H1 (cell line): Measurements from ENCODE around the gene GNL3L. TPM values are rescaled to one million over a fixed set of nuclear protein-coding genes. Genes with fewer than 3 reads are reported as not detected.
A peak's percentile ranks its signal among the peaks of the same experiment; 100 is the strongest.

ENCODE experiments used
- CTCF ChIA-PET: fragments of 300-600 bp; sonication (Branson Sonifier 250); formaldehyde crosslinking; loops from one replicate; lab custom pipeline; 2021; ENCODE audit not compliant: partially characterized antibody; lab: Charles Lee
- POLR2A ChIA-PET: fragments of 300-600 bp; sonication (Branson Sonifier 250); formaldehyde crosslinking; loops from one replicate; lab custom pipeline; 2021; ENCODE audit warnings: inconsistent platforms; ENCODE audit not compliant: partially characterized antibody; lab: Charles Lee
- DNase-seq, 2 experiments: peaks; one replicate each; pipeline versions ENCODE4 v3.0.0 to v3.0.0-alpha.2; 2010 to 2022; ENCODE audit warnings: low spot score in 2 of 2, low read depth in 1 of 2, mixed read lengths in 1 of 2
- FAIRE-seq: peaks from 2 replicates; lab custom pipeline; 2011; peaks lifted over from hg19 to GRCh38; lab: Jason Lieb, UNC
- H2AFZ ChIP-seq: 2 replicates; pipeline ENCODE4 v1.8.1; 2012; ENCODE audit warnings: low read length, inconsistent platforms
- H2AK5ac ChIP-seq: 2 replicates; pipeline ENCODE4 v1.6.1; 2013; ENCODE audit warnings: low read depth, low read length
- H2BK120ac ChIP-seq: replicated peaks from 2 replicates; pipeline ENCODE3; 2013; ENCODE audit warnings: low read depth, low read length, inconsistent platforms
- H2BK12ac ChIP-seq: 2 replicates; pipeline ENCODE4 v1.6.1; 2013; ENCODE audit warnings: low read depth, low read length
- H2BK15ac ChIP-seq: 2 replicates; pipeline ENCODE4 v1.6.1; 2013; ENCODE audit warnings: low read length
- H2BK20ac ChIP-seq: 2 replicates; pipeline ENCODE4 v1.6.1; 2013; ENCODE audit warnings: low read length
- H2BK5ac ChIP-seq: 2 replicates; pipeline ENCODE4 v1.6.1; 2013; ENCODE audit warnings: low read depth, low read length
- H3K14ac ChIP-seq: 2 replicates; pipeline ENCODE4 v1.6.1; 2013; ENCODE audit warnings: inconsistent platforms; ENCODE audit not compliant: insufficient read length
- H3K18ac ChIP-seq: 2 replicates; pipeline ENCODE4 v1.6.1; 2013; ENCODE audit warnings: low read length; ENCODE audit errors: extremely low read depth
- H3K23ac ChIP-seq: 2 replicates; pipeline ENCODE4 v1.6.1; 2013; ENCODE audit warnings: inconsistent platforms; ENCODE audit not compliant: insufficient read length
- H3K23me2 ChIP-seq: 2 replicates; pipeline ENCODE4 v1.6.1; 2013; ENCODE audit warnings: low read depth, low read length
- H3K27ac ChIP-seq: 2 replicates; pipeline ENCODE4 v1.6.1; 2011; ENCODE audit warnings: low read depth, low read length, inconsistent platforms
- H3K27me3 ChIP-seq, 4 experiments: replicated peaks in 1 of 4; 1 replicate in 1 of 4; 2 replicates in 3 of 4; pipeline versions ENCODE4 v1.6.1 to v1.8.1; 2011 to 2013; ENCODE audit warnings: low read length in 3 of 4, mild to moderate bottlenecking in 3 of 4, inconsistent platforms in 2 of 4, mixed read lengths in 2 of 4, moderate library complexity in 1 of 4; ENCODE audit not compliant: control insufficient read depth in 3 of 4, insufficient read depth in 3 of 4; ENCODE audit errors: extremely low read depth in 1 of 4
- H3K36me3 ChIP-seq, 4 experiments: 2 replicates each; pipeline versions ENCODE4 v1.6.1 to v1.8.1; 2011 to 2013; ENCODE audit warnings: mild to moderate bottlenecking in 4 of 4, low read length in 3 of 4, moderate library complexity in 2 of 4, control low read depth in 1 of 4, inconsistent platforms in 1 of 4; ENCODE audit not compliant: insufficient read depth in 4 of 4, control insufficient read depth in 2 of 4
- H3K4ac ChIP-seq: replicated peaks from 2 replicates; pipeline ENCODE3; 2013; ENCODE audit warnings: low read length, low read depth, mixed read lengths, inconsistent platforms; ENCODE audit not compliant: insufficient read length
- H3K4me1 ChIP-seq, 4 experiments: replicated peaks in 1 of 4; 1 replicate in 1 of 4; 2 replicates in 3 of 4; pipeline versions ENCODE4 v1.6.1 to v1.8.1; 2011 to 2013; ENCODE audit warnings: low read length in 3 of 4, inconsistent platforms in 2 of 4, mixed read lengths in 1 of 4; ENCODE audit not compliant: insufficient read depth in 4 of 4, control insufficient read depth in 3 of 4
- H3K4me2 ChIP-seq, 2 experiments: 2 replicates each; pipeline versions ENCODE4 v1.6.1 to v1.8.1; 2011 to 2013; ENCODE audit warnings: low read depth in 2 of 2, low read length in 2 of 2, control low read depth in 1 of 2, inconsistent platforms in 1 of 2, mild to moderate bottlenecking in 1 of 2; ENCODE audit not compliant: insufficient read depth in 1 of 2
- H3K4me3 ChIP-seq, 4 experiments: fragments of 200-600, 300-600 bp in 1 of 4; sonication (generic), shearing (Covaris generic), sonication (Bioruptor Twin) in 1 of 4; 2 replicates each; pipeline versions ENCODE4 v1.5.1 to v1.8.1; 2011 to 2016; ENCODE audit warnings: low read length in 4 of 4, low read depth in 3 of 4, control low read depth in 2 of 4, inconsistent platforms in 2 of 4, mild to moderate bottlenecking in 2 of 4, mixed read lengths in 1 of 4, moderate library complexity in 1 of 4; ENCODE audit not compliant: insufficient read depth in 2 of 4; ENCODE audit errors: extremely low read depth in 1 of 4
- H3K56ac ChIP-seq: replicated peaks from 2 replicates; pipeline ENCODE3; 2013; ENCODE audit warnings: low read depth, mild to moderate bottlenecking, mixed read lengths, low read length, inconsistent platforms; ENCODE audit not compliant: insufficient read length
- H3K79me1 ChIP-seq: 2 replicates; pipeline ENCODE4 v1.6.1; 2013; ENCODE audit warnings: low read depth, low read length, control low read depth
- H3K79me2 ChIP-seq, 2 experiments: 2 replicates each; pipeline versions ENCODE4 v1.6.1 to v1.8.1; 2012 to 2013; ENCODE audit warnings: low read length in 2 of 2, mild to moderate bottlenecking in 2 of 2, inconsistent platforms in 1 of 2; ENCODE audit not compliant: insufficient read depth in 2 of 2, control insufficient read depth in 1 of 2
- H3K9ac ChIP-seq, 4 experiments: replicated peaks in 1 of 4; 1 replicate in 1 of 4; 2 replicates in 3 of 4; pipeline versions ENCODE4 v1.6.1 to v1.8.1; 2011 to 2013; ENCODE audit warnings: low read depth in 3 of 4, low read length in 3 of 4, control low read depth in 2 of 4, mild to moderate bottlenecking in 2 of 4, moderate library complexity in 2 of 4, inconsistent platforms in 1 of 4; ENCODE audit errors: extremely low read depth in 1 of 4
- H3K9me3 ChIP-seq, 2 experiments: 2 replicates each; pipeline versions ENCODE4 v1.6.1 to v1.8.1; 2012 to 2013; ENCODE audit warnings: mild to moderate bottlenecking in 2 of 2, moderate library complexity in 2 of 2, control low read depth in 1 of 2, inconsistent platforms in 1 of 2, low read depth in 1 of 2, low read length in 1 of 2, mixed read lengths in 1 of 2; ENCODE audit not compliant: insufficient read depth in 2 of 2
- H4K20me1 ChIP-seq, 2 experiments: replicated peaks in 1 of 2; 2 replicates each; pipeline versions ENCODE3 to v1.8.1; 2011 to 2013; ENCODE audit warnings: inconsistent platforms in 2 of 2, low read length in 2 of 2, mild to moderate bottlenecking in 1 of 2; ENCODE audit not compliant: insufficient read depth in 2 of 2, control insufficient read depth in 1 of 2
- H4K5ac ChIP-seq: 2 replicates; pipeline ENCODE4 v1.6.1; 2013; ENCODE audit warnings: low read length, low read depth, mixed read lengths, inconsistent platforms; ENCODE audit not compliant: insufficient read length
- H4K8ac ChIP-seq: 2 replicates; pipeline ENCODE4 v1.8.0; 2013; ENCODE audit warnings: mild to moderate bottlenecking, moderate library complexity, low read length, inconsistent platforms; ENCODE audit not compliant: insufficient read depth; ENCODE audit errors: extremely low read depth
- H4K91ac ChIP-seq: replicated peaks from 2 replicates; pipeline ENCODE3; 2013; ENCODE audit warnings: low read length, mixed read lengths, inconsistent platforms; ENCODE audit not compliant: insufficient read length
- CHD1 ChIP-seq: IDR thresholded peaks from 2 replicates; pipeline ENCODE4 v1.6.1; 2012; ENCODE audit warnings: low read depth, low read length, improper control_type of control experiment
- CHD2 ChIP-seq: IDR thresholded peaks from 2 replicates; pipeline ENCODE4 v1.6.1; 2012; ENCODE audit warnings: low read length, improper control_type of control experiment
- CTCF ChIP-seq, 3 experiments: IDR thresholded peaks; 1 replicate in 2 of 3; 2 replicates in 1 of 3; pipeline versions ENCODE4 v1.5.1 to v1.6.1; 2011; ENCODE audit warnings: low read length in 3 of 3, mild to moderate bottlenecking in 3 of 3, inconsistent platforms in 2 of 3, low read depth in 1 of 3, moderate library complexity in 1 of 3; ENCODE audit not compliant: insufficient read depth in 1 of 3; ENCODE audit errors: control extremely low read depth in 1 of 3
- MAFK ChIP-seq: IDR thresholded peaks from 2 replicates; pipeline ENCODE4 v1.6.1; 2012; ENCODE audit warnings: low read depth, mild to moderate bottlenecking, improper control_type of control experiment, low read length
- PHF8 ChIP-seq: fragments of 200-600 bp; sonication (generic); conservative IDR thresholded peaks from 2 replicates; pipeline ENCODE4 v1.7.1; 2012; ENCODE audit warnings: low read depth, mild to moderate bottlenecking, inconsistent platforms, low read length, moderate library complexity
- RXRA ChIP-seq: IDR thresholded peaks from 2 replicates; pipeline ENCODE4 v1.6.1; 2011; ENCODE audit warnings: low read depth, mild to moderate bottlenecking, low read length, moderate library complexity; ENCODE audit not compliant: insufficient read depth
- SUZ12 ChIP-seq: fragments of 200-600 bp; sonication (generic); IDR thresholded peaks from 2 replicates; pipeline ENCODE4 v1.6.1; 2012; ENCODE audit warnings: mild to moderate bottlenecking, inconsistent platforms, low read length, moderate library complexity, mixed read lengths
- TEAD4 ChIP-seq: IDR thresholded peaks from 2 replicates; pipeline ENCODE4 v1.6.1; 2012; ENCODE audit warnings: low read depth, low read length, inconsistent platforms, mixed read lengths
- WGBS, 2 experiments: shearing (Covaris generic) in 1 of 2; methylation state at CpG; one replicate each; pipeline versions ENCODE4 v1.1.6 to v1.1.7; 2013 to 2015; ENCODE audit warnings: low lambda C conversion rate in 2 of 2, mixed read lengths in 2 of 2, inconsistent platforms in 1 of 2, low coverage in 1 of 2, missing lambda C conversion rate in 1 of 2; ENCODE audit not compliant: insufficient replicate concordance in 2 of 2, insufficient coverage in 1 of 2, insufficient read length in 1 of 2; ENCODE audit errors: extremely low coverage in 1 of 2, missing lambda C conversion rate in 1 of 2; 5-methylcytosine and 5-hydroxymethylcytosine counted together
- polyA plus RNA-seq, 7 experiments: library from polyadenylated mRNA; depleted of rRNA in 3 of 7; stranded (reverse) in 5 of 7; unstranded in 2 of 7; fragments of >200 nt in 5 of 7; fragments of 200-250 nt in 2 of 7; gene quantifications; 1 replicate in 5 of 7; 2 replicates in 1 of 7; 4 replicates in 1 of 7; pipeline versions ENCODE4 v1.2.1 to v1.2.3, GENCODE V29; 2011 to 2013; ENCODE audit warnings: missing spikeins in 2 of 7, mixed read lengths in 2 of 7
- total RNA-seq: library from RNA; stranded (reverse); fragmentation: NEBNext Ultra II Directional; extraction: Animal tissue kit (Norgen Biotek cat#: 25700); gene quantifications from 2 replicates; pipeline ENCODE4 v1.2.1, GENCODE V29; 2021

Gene GNL3L
- total and polyA plus RNA-seq, 2 of the 8 experiments (the other 6 are each of a cell fraction or from before 2014, with no cell fraction given), result 19.1 to 71.2 TPM

GRCh38 chrX:54494989-54495813 lies 34.8 kb upstream of the GNL3L start:
- Histone ChIP-seq H3K9ac (peak overlapping the region; percentile 41 to 62 (median 44)), H3K27me3 (no peaks in the 10 kb centered on the region), H4K8ac (no peak overlapping the region; the same call in 1 of the 2 replicates), H3K23me2 (no peaks in the 10 kb centered on the region; the same call in 1 of the 2 replicates), H3K23ac (no peak overlapping the region), H2BK5ac (no peak overlapping the region), H3K18ac (no peak overlapping the region; the same call in none of the 2 replicates), H3K27ac (no peak overlapping the region), H3K4me1 (peaks cover 0 to 9% (median 7%) of the 10 kb centered on the region in 4 experiments; a peak in 3 of 7 replicates), H3K4me3 (peak overlapping the region; percentile 62 to 87 (median 72)), H3K56ac (no peak overlapping the region), H3K4ac (no peak overlapping the region), H4K91ac (peak overlapping the region; percentile 25), H3K9me3 (no peaks in the 10 kb centered on the region), H3K4me2 (peak overlapping the region; percentile 70 to 97), H3K14ac (no peak overlapping the region), H3K36me3 (no peaks in the 10 kb centered on the region), H2BK15ac (0 out of 2 replicates have a peak overlapping the region, but pooled peaks have one; percentile 29), H2AK5ac (no peak overlapping the region), H2BK20ac (no peak overlapping the region), H3K79me2 (peaks cover 2 to 47% of the 10 kb centered on the region in 2 experiments; a peak in 2 of 4 replicates), H4K20me1 (peaks cover 0 to 2% of the 10 kb centered on the region in 2 experiments), H2BK12ac (no peak overlapping the region), H2AFZ (no peak overlapping the region), H2BK120ac (no peak overlapping the region), H3K79me1 (no peaks in the 10 kb centered on the region; the same call in 1 of the 2 replicates), H4K5ac (no peak overlapping the region)
- peak; percentile 21; the same call in 1 of the 2 replicates for TF ChIP-seq PHF8
- TF ChIP-seq MAFK, result no peak
- TF ChIP-seq CTCF (IDR thresholded peaks at IDR 0.05; ENCODE audit: control extremely low read depth in 1 of 3, insufficient read depth in 1 of 3, low read depth in 1 of 3, low read length in 3 of 3), result no peak
- no peak for TF ChIP-seq CHD1
- TF ChIP-seq TEAD4, result no peak
- no peak for TF ChIP-seq RXRA
- TF ChIP-seq CHD2, result no peak
- TF ChIP-seq SUZ12, result no peak
- DNase-seq, result peak in 1 of 2 experiments; percentile 47
- FAIRE-seq, result no peak
- CTCF ChIA-PET, result no interaction called here
- 1% methylated on average over 39 of the region's 86 CpGs; no CpG with 5 or more reads in 1 of the 2 experiments for WGBS, 2 experiments
- POLR2A ChIA-PET, result interaction anchor here (1.1 to 1.5 kb wide), 2 partner anchors 34 to 41 kb away, joined by 3 to 5 read pairs; partner anchors contain the start of gene GNL3L
